ENCODE data around the gene ARIH1. TPM values are rescaled to one million over a fixed set of nuclear protein-coding genes. Genes with fewer than 3 reads are reported as not detected.

The ARIH1 gene
- polyA plus RNA-seq, 1 of the 3 experiments (the other 2 are of a cell fraction): 48.3 TPM

DNA sequence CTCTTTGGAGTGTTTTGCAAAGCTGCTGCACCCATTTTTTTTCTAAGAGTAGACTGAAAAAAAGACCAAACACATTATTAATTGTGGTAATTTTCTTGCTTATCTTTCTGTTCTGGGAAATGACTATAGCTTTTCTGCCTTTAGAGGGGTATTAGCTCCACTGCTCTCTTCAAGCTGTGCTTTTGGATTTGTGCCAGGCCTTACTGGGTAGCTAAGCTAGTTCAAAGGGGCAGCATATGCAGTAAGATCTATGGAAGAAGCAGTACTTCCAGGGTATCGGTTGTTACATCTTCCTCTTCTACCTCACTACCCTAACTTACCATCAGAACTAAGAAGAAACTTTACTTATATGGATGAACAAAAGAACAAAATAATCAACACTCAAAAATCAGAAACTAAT, 28.7 kb upstream of the ARIH1 start (continued):
- TF ChIP-seq, protein P1, sequence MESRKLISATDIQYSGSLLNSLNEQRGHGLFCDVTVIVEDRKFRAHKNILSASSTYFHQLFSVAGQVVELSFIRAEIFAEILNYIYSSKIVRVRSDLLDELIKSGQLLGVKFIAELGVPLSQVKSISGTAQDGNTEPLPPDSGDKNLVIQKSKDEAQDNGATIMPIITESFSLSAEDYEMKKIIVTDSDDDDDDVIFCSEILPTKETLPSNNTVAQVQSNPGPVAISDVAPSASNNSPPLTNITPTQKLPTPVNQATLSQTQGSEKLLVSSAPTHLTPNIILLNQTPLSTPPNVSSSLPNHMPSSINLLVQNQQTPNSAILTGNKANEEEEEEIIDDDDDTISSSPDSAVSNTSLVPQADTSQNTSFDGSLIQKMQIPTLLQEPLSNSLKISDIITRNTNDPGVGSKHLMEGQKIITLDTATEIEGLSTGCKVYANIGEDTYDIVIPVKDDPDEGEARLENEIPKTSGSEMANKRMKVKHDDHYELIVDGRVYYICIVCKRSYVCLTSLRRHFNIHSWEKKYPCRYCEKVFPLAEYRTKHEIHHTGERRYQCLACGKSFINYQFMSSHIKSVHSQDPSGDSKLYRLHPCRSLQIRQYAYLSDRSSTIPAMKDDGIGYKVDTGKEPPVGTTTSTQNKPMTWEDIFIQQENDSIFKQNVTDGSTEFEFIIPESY (IDR thresholded peaks at IDR 0.05; ENCODE audit: borderline replicate concordance, low read depth): no peak
- TF ChIP-seq NRF1 (IDR thresholded peaks at IDR 0.05; ENCODE audit: low read depth, low read length) (no peak), MXI1 (IDR thresholded peaks at IDR 0.05; ENCODE audit: low read depth, low read length) (no peak), EP300 (IDR thresholded peaks at IDR 0.05; ENCODE audit: borderline replicate concordance in 1 of 2, low read depth in 1 of 2, low read length in 1 of 2) (no peak), FOXM1 (IDR thresholded peaks at IDR 0.05; ENCODE audit: low read depth) (no peak), JUND (IDR thresholded peaks at IDR 0.05) (no peak)
- TF ChIP-seq, protein P2, sequence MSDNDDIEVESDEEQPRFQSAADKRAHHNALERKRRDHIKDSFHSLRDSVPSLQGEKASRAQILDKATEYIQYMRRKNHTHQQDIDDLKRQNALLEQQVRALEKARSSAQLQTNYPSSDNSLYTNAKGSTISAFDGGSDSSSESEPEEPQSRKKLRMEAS (IDR thresholded peaks at IDR 0.05; ENCODE audit: low read depth): no peak

DNA sequence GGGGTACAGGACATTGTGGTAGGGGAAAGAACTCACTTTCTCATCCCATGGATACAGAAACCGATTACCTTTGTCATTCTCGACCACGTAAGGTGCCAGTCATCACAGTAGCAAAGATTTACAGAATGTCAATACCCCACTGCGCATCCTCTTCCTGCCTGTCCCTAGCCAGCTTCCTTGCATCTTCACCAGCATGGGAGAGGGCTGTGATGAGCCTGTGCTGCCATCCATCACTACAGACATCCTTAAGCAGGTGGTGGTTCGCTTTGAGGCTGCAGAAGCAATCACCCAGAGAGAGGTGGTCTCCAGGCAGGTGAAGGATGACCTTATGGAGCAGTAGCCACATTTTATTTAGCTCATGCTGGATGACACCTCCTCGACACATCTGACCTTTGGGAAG, 23.3 kb upstream of the ARIH1 start:
- no peak for TF ChIP-seq EP300 (IDR thresholded peaks at IDR 0.05; ENCODE audit: borderline replicate concordance in 1 of 2, low read depth in 1 of 2, low read length in 1 of 2)
- Histone ChIP-seq H3K4me1 (ENCODE audit: control insufficient read depth in 1 of 2, insufficient read depth in 2 of 2, low read depth in 1 of 2, low read length in 1 of 2) (no peaks in the 10 kb centered on the region), H3K9me2 (no peaks in the 10 kb centered on the region), H2AFZ (ENCODE audit: low read depth) (no peak overlapping the region), H3K27ac (ENCODE audit: low read depth in 2 of 2, low read length in 1 of 2) (no peak overlapping the region), H3F3A (replicated peaks; ENCODE audit: insufficient read depth) (no peaks in the 10 kb centered on the region), H3K4me2 (no peak overlapping the region), H3K79me2 (ENCODE audit: insufficient read depth) (no peaks in the 10 kb centered on the region), H3K4me3 (ENCODE audit: low read depth in 2 of 2, low read length in 1 of 2) (no peak overlapping the region), H3K9me3 (no peaks in the 10 kb centered on the region), H3K36me3 (replicated peaks in 1 of 2; ENCODE audit: control insufficient read depth in 1 of 2, insufficient read depth in 2 of 2, low read length in 1 of 2) (no peaks in the 10 kb centered on the region), H4K20me1 (ENCODE audit: insufficient read depth) (no peaks in the 10 kb centered on the region), H3K27me3 (ENCODE audit: insufficient read depth) (no peaks in the 10 kb centered on the region), H3K9ac (no peak overlapping the region)
- DNase-seq: no peak
- ChIA-PET CTCF (interaction anchor here (1.4 kb wide), 1 partner anchor 23 kb away, joined by 6 read pairs; the partner anchor contains the start of gene ARIH1), POLR2A (no interaction called here)
- WGBS (ENCODE audit: low lambda C conversion rate): 50% methylated on average over 6 of the region's 6 CpGs

DNA sequence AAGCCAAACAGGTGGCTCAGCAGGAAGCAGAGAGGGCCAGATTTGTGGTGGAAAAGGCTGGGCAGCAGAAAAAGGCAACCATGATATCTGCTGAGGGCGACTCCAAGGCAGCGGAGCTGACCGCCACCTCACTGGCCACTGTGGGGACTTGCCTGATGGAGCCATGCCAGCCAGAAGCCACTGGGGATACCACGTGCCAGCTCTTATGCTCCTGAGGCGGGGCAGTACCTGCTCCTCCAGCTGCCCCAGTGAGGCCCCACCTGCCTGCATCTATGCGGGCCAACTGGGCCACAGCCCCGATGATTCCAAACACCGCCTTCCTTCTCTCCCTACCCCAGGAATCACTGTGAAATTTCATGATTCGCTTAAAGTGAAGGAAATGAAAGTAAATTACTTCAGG, 22.9 kb upstream of the ARIH1 start:
- no peak overlapping the region for H2AFZ ChIP-seq (ENCODE audit: low read depth)
- WGBS (ENCODE audit: low lambda C conversion rate): 53% methylated on average over 6 of the region's 9 CpGs
- POLR2A ChIA-PET: no interaction called here
- CTCF ChIA-PET: interaction anchor here (1.4 kb wide), 1 partner anchor 23 kb away, joined by 6 read pairs; the partner anchor contains the start of gene ARIH1
- no peaks in the 10 kb centered on the region for H3K27me3 ChIP-seq (ENCODE audit: insufficient read depth)
- H3K9me3 ChIP-seq: no peaks in the 10 kb centered on the region
- no peak overlapping the region for H3K4me2 ChIP-seq
- no peaks in the 10 kb centered on the region for H3K79me2 ChIP-seq (ENCODE audit: insufficient read depth)
- H3K27ac ChIP-seq (ENCODE audit: low read depth in 2 of 2, low read length in 1 of 2): no peak overlapping the region
- TF ChIP-seq MEF2A (IDR thresholded peaks at IDR 0.05; ENCODE audit: borderline replicate concordance, low read depth) (no peak), POLR2AphosphoS5 (IDR thresholded peaks at IDR 0.05; ENCODE audit: low read depth, low read length) (no peak), RCOR1 (IDR thresholded peaks at IDR 0.05; ENCODE audit: low read length) (no peak), RFX5 (IDR thresholded peaks at IDR 0.05; ENCODE audit: low read length) (no peak), JUND (IDR thresholded peaks at IDR 0.05) (no peak), FOXM1 (IDR thresholded peaks at IDR 0.05; ENCODE audit: low read depth) (no peak)
- H3K9me2 ChIP-seq: no peaks in the 10 kb centered on the region
- H3K4me1 ChIP-seq (ENCODE audit: control insufficient read depth in 1 of 2, insufficient read depth in 2 of 2, low read depth in 1 of 2, low read length in 1 of 2): no peaks in the 10 kb centered on the region
- no peaks in the 10 kb centered on the region for H4K20me1 ChIP-seq (ENCODE audit: insufficient read depth)
- DNase-seq: no peak
- no peaks in the 10 kb centered on the region for H3K36me3 ChIP-seq (replicated peaks in 1 of 2; ENCODE audit: control insufficient read depth in 1 of 2, insufficient read depth in 2 of 2, low read length in 1 of 2)
- H3F3A ChIP-seq (replicated peaks; ENCODE audit: insufficient read depth): no peaks in the 10 kb centered on the region
- no peak overlapping the region for H3K9ac ChIP-seq
- no peak overlapping the region for H3K4me3 ChIP-seq (ENCODE audit: low read depth in 2 of 2, low read length in 1 of 2)

Measured in SK-N-SH (cell line).